ENCODE data around the gene GZMB. TPM values are rescaled to one million over a fixed set of nuclear protein-coding genes. Genes with fewer than 3 reads are reported as not detected.

The GZMB gene
- total RNA-seq, 1 donor from 2014 or later, result 0.52 TPM

GRCh38 chr14:24632761-24633160, 1.2 kb downstream of the GZMB start:
- H3K4me3 ChIP-seq (ENCODE audit: low read length in 3 of 3), result no peak overlapping the region
- no peaks in the 10 kb centered on the region for H3K4me1 ChIP-seq (ENCODE audit: control insufficient read depth in 3 of 3, insufficient read depth in 3 of 3, low read length in 3 of 3)
- H3K9ac ChIP-seq (ENCODE audit: low read depth in 1 of 3, low read length in 3 of 3), result no peak overlapping the region
- no peaks in the 10 kb centered on the region for H3K27me3 ChIP-seq (ENCODE audit: control insufficient read depth in 3 of 3, insufficient read depth in 3 of 3, low read length in 3 of 3)
- H3K9me3 ChIP-seq (ENCODE audit: control insufficient read depth in 3 of 3, low read length in 3 of 3), result peaks cover 0 to 5% (median 0%) of the 10 kb centered on the region in 3 donors
- no peaks in the 10 kb centered on the region for H3K36me3 ChIP-seq (ENCODE audit: control insufficient read depth in 3 of 3, insufficient read depth in 3 of 3, low read length in 3 of 3)
- H3K27ac ChIP-seq (ENCODE audit: low read depth, low read length), result no peak overlapping the region

- no peaks in the 10 kb centered on the region for H3K27me3 ChIP-seq (ENCODE audit: control insufficient read depth in 3 of 3, insufficient read depth in 3 of 3, low read length in 3 of 3)
- no peaks in the 10 kb centered on the region for H3K36me3 ChIP-seq (ENCODE audit: control insufficient read depth in 3 of 3, insufficient read depth in 3 of 3, low read length in 3 of 3)
- H3K9ac ChIP-seq (ENCODE audit: low read depth in 1 of 3, low read length in 3 of 3), result no peak overlapping the region
- no peak overlapping the region for H3K4me3 ChIP-seq (ENCODE audit: low read length in 3 of 3)
- peaks cover 0 to 5% (median 0%) of the 10 kb centered on the region in 3 donors for H3K9me3 ChIP-seq (ENCODE audit: control insufficient read depth in 3 of 3, low read length in 3 of 3)
- H3K27ac ChIP-seq (ENCODE audit: low read depth, low read length), result no peak overlapping the region
- H3K4me1 ChIP-seq (ENCODE audit: control insufficient read depth in 3 of 3, insufficient read depth in 3 of 3, low read length in 3 of 3), result no peaks in the 10 kb centered on the region
These were observed 1.7 kb downstream of the GZMB start for GRCh38 chr14:24632336-24632735.

- no peak overlapping the region for H3K27ac ChIP-seq (ENCODE audit: low read depth, low read length)
- H3K27me3 ChIP-seq (ENCODE audit: control insufficient read depth in 3 of 3, insufficient read depth in 3 of 3, low read length in 3 of 3), result no peaks in the 10 kb centered on the region
- no peak overlapping the region for H3K9ac ChIP-seq (ENCODE audit: low read depth in 1 of 3, low read length in 3 of 3)
- H3K9me3 ChIP-seq (ENCODE audit: control insufficient read depth in 3 of 3, low read length in 3 of 3), result peaks cover 0 to 5% (median 0%) of the 10 kb centered on the region in 3 donors
- H3K36me3 ChIP-seq (ENCODE audit: control insufficient read depth in 3 of 3, insufficient read depth in 3 of 3, low read length in 3 of 3), result no peaks in the 10 kb centered on the region
- no peak overlapping the region for H3K4me3 ChIP-seq (ENCODE audit: low read length in 3 of 3)
- H3K4me1 ChIP-seq (ENCODE audit: control insufficient read depth in 3 of 3, insufficient read depth in 3 of 3, low read length in 3 of 3), result no peaks in the 10 kb centered on the region
These were observed 2.1 kb downstream of the GZMB start for GRCh38 chr14:24631749-24632335.

GRCh38 chr14:24630872-24631477, 3.0 kb downstream of the GZMB start:
- Histone ChIP-seq H3K27me3 (ENCODE audit: control insufficient read depth in 3 of 3, insufficient read depth in 3 of 3, low read length in 3 of 3) (no peaks in the 10 kb centered on the region), H3K4me3 (ENCODE audit: low read length in 3 of 3) (no peak overlapping the region), H3K27ac (ENCODE audit: low read depth, low read length) (no peak overlapping the region), H3K4me1 (ENCODE audit: control insufficient read depth in 3 of 3, insufficient read depth in 3 of 3, low read length in 3 of 3) (no peaks in the 10 kb centered on the region), H3K9ac (ENCODE audit: low read depth in 1 of 3, low read length in 3 of 3) (no peak overlapping the region), H3K9me3 (ENCODE audit: control insufficient read depth in 3 of 3, low read length in 3 of 3) (peaks cover 0 to 5% (median 0%) of the 10 kb centered on the region in 3 donors), H3K36me3 (ENCODE audit: control insufficient read depth in 3 of 3, insufficient read depth in 3 of 3, low read length in 3 of 3) (no peaks in the 10 kb centered on the region)

GRCh38 chr14:24630087-24630871, 3.7 kb downstream of the GZMB start:
- Histone ChIP-seq H3K4me3 (ENCODE audit: low read length in 3 of 3) (no peak overlapping the region), H3K9me3 (ENCODE audit: control insufficient read depth in 3 of 3, low read length in 3 of 3) (peaks cover 0 to 5% (median 0%) of the 10 kb centered on the region in 3 donors), H3K9ac (ENCODE audit: low read depth in 1 of 3, low read length in 3 of 3) (no peak overlapping the region), H3K36me3 (ENCODE audit: control insufficient read depth in 3 of 3, insufficient read depth in 3 of 3, low read length in 3 of 3) (no peaks in the 10 kb centered on the region), H3K27me3 (ENCODE audit: control insufficient read depth in 3 of 3, insufficient read depth in 3 of 3, low read length in 3 of 3) (no peaks in the 10 kb centered on the region), H3K4me1 (ENCODE audit: control insufficient read depth in 3 of 3, insufficient read depth in 3 of 3, low read length in 3 of 3) (no peaks in the 10 kb centered on the region), H3K27ac (ENCODE audit: low read depth, low read length) (no peak overlapping the region)

GRCh38 chr14:24629521-24629920, 4.5 kb downstream of the GZMB start:
- Histone ChIP-seq H3K4me3 (ENCODE audit: low read length in 3 of 3) (no peak overlapping the region), H3K9me3 (ENCODE audit: control insufficient read depth in 3 of 3, low read length in 3 of 3) (peaks cover 0 to 5% (median 0%) of the 10 kb centered on the region in 3 donors), H3K9ac (ENCODE audit: low read depth in 1 of 3, low read length in 3 of 3) (no peak overlapping the region), H3K27ac (ENCODE audit: low read depth, low read length) (no peak overlapping the region), H3K27me3 (ENCODE audit: control insufficient read depth in 3 of 3, insufficient read depth in 3 of 3, low read length in 3 of 3) (no peaks in the 10 kb centered on the region), H3K4me1 (ENCODE audit: control insufficient read depth in 3 of 3, insufficient read depth in 3 of 3, low read length in 3 of 3) (no peaks in the 10 kb centered on the region), H3K36me3 (ENCODE audit: control insufficient read depth in 3 of 3, insufficient read depth in 3 of 3, low read length in 3 of 3) (no peaks in the 10 kb centered on the region)

DNA sequence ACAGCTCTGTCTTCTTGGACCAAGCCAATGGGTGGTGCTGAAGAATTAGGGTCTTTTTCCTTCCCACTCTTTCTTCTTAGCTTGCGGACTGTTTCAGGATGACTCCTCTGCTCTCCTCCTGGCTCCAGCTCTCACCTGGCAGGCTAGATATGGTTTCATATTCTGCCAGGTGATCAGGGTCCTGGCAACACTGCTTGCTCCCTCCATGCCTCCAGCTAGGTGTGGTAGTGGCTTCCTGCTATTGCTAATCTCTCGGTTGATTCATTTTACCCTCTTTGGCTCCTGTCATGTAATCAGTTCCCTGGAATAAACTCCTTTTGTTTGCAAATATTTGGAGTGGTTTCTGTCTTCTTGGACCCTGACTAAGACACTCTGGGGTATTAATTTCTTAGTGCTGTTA, 20.2 kb downstream of the GZMB start:
- no peaks in the 10 kb centered on the region for H3K4me1 ChIP-seq (ENCODE audit: control insufficient read depth in 3 of 3, insufficient read depth in 3 of 3, low read length in 3 of 3)
- no peaks in the 10 kb centered on the region for H3K9me3 ChIP-seq (ENCODE audit: control insufficient read depth in 3 of 3, low read length in 3 of 3)
- no peak overlapping the region for H3K9ac ChIP-seq (ENCODE audit: low read depth in 1 of 3, low read length in 3 of 3)
- H3K36me3 ChIP-seq (ENCODE audit: control insufficient read depth in 3 of 3, insufficient read depth in 3 of 3, low read length in 3 of 3), result no peaks in the 10 kb centered on the region
- H3K27me3 ChIP-seq (ENCODE audit: control insufficient read depth in 3 of 3, insufficient read depth in 3 of 3, low read length in 3 of 3), result no peaks in the 10 kb centered on the region
- no peak overlapping the region for H3K4me3 ChIP-seq (ENCODE audit: low read length in 3 of 3)
- H3K27ac ChIP-seq (ENCODE audit: low read depth, low read length), result no peak overlapping the region

- Histone ChIP-seq H3K4me3 (ENCODE audit: low read length in 3 of 3) (no peak overlapping the region), H3K27ac (ENCODE audit: low read depth, low read length) (no peak overlapping the region)
These were observed 20.7 kb downstream of the GZMB start for GRCh38 chr14:24613241-24613640.

DNA sequence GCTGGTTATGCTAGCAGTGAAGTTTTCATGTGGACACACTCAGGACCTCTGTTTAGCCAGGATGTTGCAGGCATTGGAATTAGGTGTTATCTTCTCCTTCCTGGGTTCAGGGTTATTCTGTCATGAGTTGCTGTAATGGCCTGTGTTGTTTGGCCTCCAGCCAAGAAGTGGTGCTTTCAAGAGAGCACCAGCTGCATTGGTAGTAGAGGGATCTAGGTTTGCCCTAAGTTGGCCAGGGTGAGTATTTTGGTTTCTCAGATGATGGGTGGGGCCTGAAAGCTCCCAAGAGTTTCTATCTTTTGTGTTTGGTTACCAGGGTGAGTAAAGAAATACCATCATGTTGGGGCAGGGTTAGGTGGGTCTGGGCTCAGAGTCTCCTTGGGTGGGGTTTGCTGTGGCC, 21.8 kb downstream of the GZMB start:
- H3K4me1 ChIP-seq (ENCODE audit: control insufficient read depth in 3 of 3, insufficient read depth in 3 of 3, low read length in 3 of 3), result no peaks in the 10 kb centered on the region
- no peaks in the 10 kb centered on the region for H3K27me3 ChIP-seq (ENCODE audit: control insufficient read depth in 3 of 3, insufficient read depth in 3 of 3, low read length in 3 of 3)
- H3K9ac ChIP-seq (ENCODE audit: low read depth in 1 of 3, low read length in 3 of 3), result no peak overlapping the region
- no peak overlapping the region for H3K27ac ChIP-seq (ENCODE audit: low read depth, low read length)
- H3K9me3 ChIP-seq (ENCODE audit: control insufficient read depth in 3 of 3, low read length in 3 of 3), result no peaks in the 10 kb centered on the region
- H3K36me3 ChIP-seq (ENCODE audit: control insufficient read depth in 3 of 3, insufficient read depth in 3 of 3, low read length in 3 of 3), result no peaks in the 10 kb centered on the region
- no peak overlapping the region for H3K4me3 ChIP-seq (ENCODE audit: low read length in 3 of 3)

More at GRCh38 chr14:24613241-24613640, 20.7 kb downstream of the GZMB start:
- Histone ChIP-seq H3K9me3 (ENCODE audit: control insufficient read depth in 3 of 3, low read length in 3 of 3) (no peaks in the 10 kb centered on the region), H3K4me1 (ENCODE audit: control insufficient read depth in 3 of 3, insufficient read depth in 3 of 3, low read length in 3 of 3) (no peaks in the 10 kb centered on the region), H3K27me3 (ENCODE audit: control insufficient read depth in 3 of 3, insufficient read depth in 3 of 3, low read length in 3 of 3) (no peaks in the 10 kb centered on the region), H3K36me3 (ENCODE audit: control insufficient read depth in 3 of 3, insufficient read depth in 3 of 3, low read length in 3 of 3) (no peaks in the 10 kb centered on the region), H3K9ac (ENCODE audit: low read depth in 1 of 3, low read length in 3 of 3) (no peak overlapping the region)

Data from skeletal muscle tissue (tissue), 4 donors.